KOPT-K1 (cell line): Measurements from ENCODE around the gene MAP4K1.

Experiments
- H3K27ac ChIP-seq: fragments of 200-600 bp; sonication (generic); 2 replicates; pipeline ENCODE4 v1.5.1; 2016; ENCODE audit warnings: antibody characterized with exemption, mild to moderate bottlenecking, low read depth, low read length; ENCODE audit not compliant: poor library complexity, severe bottlenecking
- H3K36me3 ChIP-seq: fragments of 200-600 bp; sonication (generic); 2 replicates; pipeline ENCODE4 v1.5.1; 2017; ENCODE audit warnings: antibody characterized with exemption, mild to moderate bottlenecking, low read length, moderate library complexity; ENCODE audit not compliant: insufficient read depth
- H3K9me3 ChIP-seq: fragments of 200-600 bp; sonication (generic); 2 replicates; pipeline ENCODE4 v1.5.1; 2017; ENCODE audit warnings: antibody characterized with exemption, low read length, mild to moderate bottlenecking; ENCODE audit not compliant: insufficient read depth, poor library complexity, severe bottlenecking

Gene MAP4K1

GRCh38 chr19:38617764-38618589 is at the start of gene MAP4K1:
TSS of gene MAP4K1 (minus strand) at chr19:38617953. CDS start at chr19:38617895, 58 bp downstream.
- peak within 1 kb of the TSS; percentile 93 for H3K27ac ChIP-seq
- peaks cover 50% of the 10 kb centered on the region for H3K36me3 ChIP-seq

GRCh38 chr19:38666663-38667511 is 49.1 kb upstream of the MAP4K1 start:
- Histone ChIP-seq H3K9me3 (no peaks in the 10 kb centered on the region), H3K36me3 (no peaks in the 10 kb centered on the region), H3K27ac (no peak overlapping the region)

More at GRCh38 chr19:38617764-38618589, at the start of gene MAP4K1:
- no peaks in the 10 kb centered on the region for H3K9me3 ChIP-seq

GRCh38 chr19:38665950-38666662 is 48.4 kb upstream of the MAP4K1 start:
- H3K36me3 ChIP-seq: no peaks in the 10 kb centered on the region
- H3K27ac ChIP-seq: no peak overlapping the region
- no peaks in the 10 kb centered on the region for H3K9me3 ChIP-seq

DNA sequence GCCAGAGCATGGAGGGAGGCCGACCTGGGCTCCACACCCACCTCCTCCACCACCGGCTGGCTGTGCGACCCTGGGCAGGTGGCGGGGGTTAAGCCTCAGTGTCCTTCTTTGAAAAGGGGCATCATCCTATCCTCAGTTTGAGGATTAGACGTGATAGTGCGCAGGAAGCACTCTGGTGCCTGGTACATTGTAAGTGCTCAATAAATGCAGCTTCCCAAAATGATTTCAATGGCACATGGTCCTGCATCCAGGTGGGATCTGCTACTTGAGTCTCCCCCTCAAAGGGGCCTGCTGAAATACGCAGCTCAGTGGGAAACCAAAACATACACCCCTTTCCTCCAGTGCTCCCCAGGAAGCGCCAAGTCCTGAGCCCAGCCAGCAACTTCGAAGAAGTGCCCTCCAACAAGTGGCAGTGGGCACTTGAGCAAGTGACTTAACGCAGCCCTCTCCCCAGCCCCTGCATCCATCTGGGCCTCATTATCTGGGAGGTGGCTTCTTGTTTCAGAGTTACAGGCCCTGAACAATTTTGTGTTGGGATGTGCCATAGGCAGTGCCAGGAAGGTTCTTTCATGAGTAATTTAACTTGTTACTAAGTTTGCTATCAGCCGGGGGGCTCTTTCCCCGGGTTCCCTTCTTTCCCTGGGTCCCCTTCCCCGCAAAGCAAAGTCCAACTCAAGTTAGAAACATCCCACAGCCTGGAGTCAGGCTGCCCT is 47.6 kb upstream of the MAP4K1 start:
- Histone ChIP-seq H3K27ac (no peak overlapping the region), H3K36me3 (no peaks in the 10 kb centered on the region), H3K9me3 (no peaks in the 10 kb centered on the region)

GRCh38 chr19:38664503-38665211 is 46.9 kb upstream of the MAP4K1 start:
- Histone ChIP-seq H3K27ac (no peak overlapping the region), H3K36me3 (no peaks in the 10 kb centered on the region), H3K9me3 (no peaks in the 10 kb centered on the region)

- no peak overlapping the region for H3K27ac ChIP-seq
- H3K36me3 ChIP-seq: no peaks in the 10 kb centered on the region
- no peaks in the 10 kb centered on the region for H3K9me3 ChIP-seq
Measured at GRCh38 chr19:38663957-38664502, 46.3 kb upstream of the MAP4K1 start.

- no peak overlapping the region for H3K27ac ChIP-seq
- H3K9me3 ChIP-seq: no peaks in the 10 kb centered on the region
- no peaks in the 10 kb centered on the region for H3K36me3 ChIP-seq
Measured at GRCh38 chr19:38663156-38663651, 45.5 kb upstream of the MAP4K1 start.

DNA sequence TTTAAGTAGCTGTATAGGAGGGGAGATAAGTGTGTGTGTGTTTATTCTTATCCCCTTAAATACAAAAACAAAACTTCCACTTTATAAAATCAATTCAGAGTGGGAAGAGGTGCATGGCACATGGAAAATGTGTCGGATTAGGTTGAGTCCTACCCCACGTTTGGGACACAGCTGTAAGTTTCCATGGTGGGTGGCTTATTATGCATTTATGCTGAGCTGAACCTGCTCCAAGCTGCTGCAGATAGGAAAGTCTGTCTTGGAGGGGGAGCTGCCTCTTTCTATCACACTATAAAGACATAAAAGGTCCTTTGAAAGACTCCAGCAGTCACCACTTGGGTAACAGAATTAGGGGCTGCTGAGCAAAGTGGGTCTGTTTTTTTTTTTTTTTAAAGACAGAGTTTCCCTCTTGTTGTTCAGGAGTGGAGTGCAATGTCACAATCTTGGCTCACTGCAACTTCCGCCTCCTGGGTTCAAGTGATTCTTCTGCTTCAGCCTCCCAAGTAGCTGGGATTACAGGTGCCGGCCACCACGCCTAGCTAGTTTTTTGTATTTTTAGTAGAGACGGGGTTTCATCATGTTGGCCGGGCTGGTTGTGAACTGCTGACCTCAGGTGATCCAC is 44.9 kb upstream of the MAP4K1 start:
- peaks cover 4% of the 10 kb centered on the region; the same call in 1 of the 2 replicates for H3K36me3 ChIP-seq
- H3K9me3 ChIP-seq: no peaks in the 10 kb centered on the region
- no peak overlapping the region for H3K27ac ChIP-seq

GRCh38 chr19:38661996-38662395 is 44.2 kb upstream of the MAP4K1 start:
- Histone ChIP-seq H3K9me3 (no peaks in the 10 kb centered on the region), H3K36me3 (peaks cover 4% of the 10 kb centered on the region; the same call in 1 of the 2 replicates), H3K27ac (no peak overlapping the region)

DNA sequence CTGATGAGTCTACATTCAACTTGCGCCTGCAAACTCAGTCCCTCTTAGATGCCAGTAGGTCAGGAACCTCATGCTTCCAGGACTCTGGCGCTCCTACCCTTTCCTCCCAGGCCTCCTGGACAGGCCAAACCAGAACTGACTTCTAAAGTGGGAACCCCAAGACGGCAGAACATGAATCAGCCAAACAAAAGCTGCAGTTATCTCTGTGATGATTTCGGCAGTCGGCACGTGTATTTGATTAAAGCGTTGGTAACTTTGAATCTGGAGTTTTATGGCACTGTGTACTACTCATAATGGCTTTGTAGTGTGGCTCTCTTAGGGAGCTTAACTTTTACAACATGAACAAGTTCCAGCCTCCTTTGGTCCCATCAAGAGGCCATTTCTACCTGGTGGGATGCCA is 43.4 kb upstream of the MAP4K1 start:
- H3K27ac ChIP-seq: no peak overlapping the region
- H3K36me3 ChIP-seq: peaks cover 4% of the 10 kb centered on the region; the same call in 1 of the 2 replicates

DNA sequence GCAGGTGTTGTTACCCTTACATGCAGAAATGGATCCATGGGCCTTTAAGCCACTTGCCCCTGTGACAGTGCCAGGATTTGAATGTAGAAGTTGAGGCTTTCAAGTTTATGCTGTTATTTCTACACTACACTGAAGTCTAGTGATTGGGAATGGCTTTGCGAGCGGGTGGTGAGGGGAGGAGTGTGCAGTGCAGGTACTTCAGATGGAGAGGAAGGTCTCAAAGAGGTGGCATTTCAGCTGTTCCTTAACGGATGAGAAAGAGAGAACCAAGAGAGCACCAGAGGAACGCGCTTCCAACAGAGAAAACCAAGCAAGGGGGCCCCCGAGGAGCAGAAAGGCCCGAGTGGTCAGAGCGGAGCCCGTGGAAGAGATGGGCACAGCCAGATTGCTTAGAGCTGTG is 43.0 kb upstream of the MAP4K1 start:
- H3K9me3 ChIP-seq: no peaks in the 10 kb centered on the region
- no peak overlapping the region for H3K27ac ChIP-seq
- H3K36me3 ChIP-seq: peaks cover 4% of the 10 kb centered on the region; the same call in 1 of the 2 replicates

More for the DNA sequence above, 43.4 kb upstream of the MAP4K1 start:
- no peaks in the 10 kb centered on the region for H3K9me3 ChIP-seq

DNA sequence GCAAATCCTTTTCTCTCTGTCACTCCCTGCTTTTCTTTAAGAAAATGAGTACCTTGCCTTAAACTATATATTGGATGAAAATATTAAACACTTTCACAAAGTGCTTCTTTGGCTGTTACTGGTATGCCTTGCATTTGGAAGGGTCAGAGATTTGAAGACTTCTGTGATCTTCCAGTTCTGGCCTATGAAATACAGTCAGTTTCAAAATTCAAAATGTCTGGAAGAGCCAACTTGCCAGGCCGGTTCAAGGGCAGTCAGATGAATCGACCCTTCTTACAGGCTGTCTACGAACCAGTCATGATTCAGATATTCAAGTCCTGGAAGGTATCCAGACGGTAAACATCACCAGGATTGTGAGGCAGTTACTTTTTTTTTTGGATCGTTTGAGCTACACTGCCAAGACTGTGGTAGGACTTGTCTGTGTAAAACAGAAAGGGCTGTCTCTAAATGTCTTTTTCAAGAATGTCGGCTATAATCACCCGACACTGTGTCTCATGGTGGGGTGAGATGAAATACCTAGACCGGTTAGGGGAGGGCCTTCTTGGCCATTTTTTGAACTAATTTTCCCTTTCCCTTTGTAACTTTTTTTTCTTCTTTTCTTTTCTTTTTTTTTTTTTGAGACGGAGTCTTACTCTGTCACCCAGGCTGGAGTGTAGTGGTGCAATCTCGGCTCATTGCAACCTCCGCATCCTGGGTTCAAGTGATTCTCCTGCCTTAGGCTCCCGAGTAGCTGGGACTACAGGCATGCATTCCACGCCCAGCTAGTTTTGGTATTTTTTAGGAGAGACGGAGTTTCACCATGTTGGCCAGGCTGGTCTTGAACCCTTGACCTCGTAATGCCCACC is 40.9 kb upstream of the MAP4K1 start:
- no peak overlapping the region for H3K27ac ChIP-seq
- no peaks in the 10 kb centered on the region for H3K9me3 ChIP-seq
- peaks cover 15% of the 10 kb centered on the region; the same call in 1 of the 2 replicates for H3K36me3 ChIP-seq
